DOHH2 (cell line): ENCODE results near the gene CLIC4.

ENCODE experiments used
- CTCF ChIP-seq: fragments of 200-600 bp; sonication (generic); IDR thresholded peaks from one replicate; pipeline ENCODE4 v1.5.1; 2014; ENCODE audit warnings: antibody characterized with exemption, mild to moderate bottlenecking, low read depth, low read length; ENCODE audit not compliant: poor library complexity, severe bottlenecking
- EZH2phosphoT487 ChIP-seq: fragments of 200-600 bp; sonication (generic); IDR thresholded peaks from 2 replicates; pipeline ENCODE4 v1.6.1; 2017; ENCODE audit warnings: borderline replicate concordance, mild to moderate bottlenecking, antibody characterized with exemption, low read length, moderate library complexity, mixed read lengths

- TF ChIP-seq CTCF = no peak
- no peak for TF ChIP-seq EZH2phosphoT487
Observed at GRCh38 chr1:24878045-24878444, 132.8 kb downstream of the CLIC4 start.
